IPS-20b (cell line): ENCODE data around the gene PIRT.

Experiments used
- H3K27ac ChIP-seq: one replicate; pipeline ENCODE4 v1.5.1; 2013; ENCODE audit warnings: low read length
- H3K27me3 ChIP-seq: 2 replicates; pipeline ENCODE4 v1.6.1; 2013; ENCODE audit warnings: mild to moderate bottlenecking, low read length, inconsistent platforms; ENCODE audit not compliant: insufficient read depth
- H3K36me3 ChIP-seq: 2 replicates; pipeline ENCODE4 v1.6.1; 2013; ENCODE audit warnings: low read depth, mild to moderate bottlenecking, inconsistent platforms, low read length, moderate library complexity; ENCODE audit not compliant: insufficient read depth
- H3K4me1 ChIP-seq: 2 replicates; pipeline ENCODE4 v1.6.1; 2013; ENCODE audit warnings: mild to moderate bottlenecking, control low read depth, inconsistent platforms, low read length, moderate library complexity; ENCODE audit not compliant: insufficient read depth
- H3K4me3 ChIP-seq: 2 replicates; pipeline ENCODE4 v1.5.1; 2013; ENCODE audit warnings: mild to moderate bottlenecking, low read length, inconsistent platforms
- H3K9ac ChIP-seq: 2 replicates; pipeline ENCODE4 v1.6.1; 2013; ENCODE audit warnings: low read depth, mild to moderate bottlenecking, inconsistent platforms, low read length, moderate library complexity
- H3K9me3 ChIP-seq: 2 replicates; pipeline ENCODE4 v1.6.1; 2013; ENCODE audit warnings: mild to moderate bottlenecking, low read depth, low read length, inconsistent platforms; ENCODE audit not compliant: insufficient read depth

The PIRT gene

DNA sequence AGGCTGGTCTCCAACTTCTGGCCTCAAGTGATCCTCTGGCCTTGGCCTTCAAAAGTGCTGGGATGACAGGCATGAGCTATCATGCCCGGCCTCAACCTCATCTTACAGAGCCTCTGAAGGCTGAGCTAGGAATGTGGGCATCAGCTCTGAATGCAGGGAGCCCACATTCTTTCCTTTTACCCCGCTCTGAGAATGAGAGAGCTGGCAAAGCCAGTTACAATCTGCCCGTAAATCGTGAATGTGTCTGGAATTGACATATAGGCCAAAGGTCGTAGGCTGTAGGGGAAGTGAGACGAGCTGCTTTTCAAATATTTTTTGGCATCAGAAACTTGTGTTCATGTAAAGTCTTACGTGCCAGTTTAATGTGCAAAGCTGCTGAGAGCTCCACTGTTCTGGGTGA, 38.5 kb downstream of the PIRT start:
- no peak overlapping the region for H3K9ac ChIP-seq
- H3K9me3 ChIP-seq, result no peaks in the 10 kb centered on the region
- H3K4me1 ChIP-seq, result 0 out of 2 replicates have a peak, but pooled peaks cover 4% of the 10 kb centered on the region
- no peaks in the 10 kb centered on the region for H3K27me3 ChIP-seq
- H3K4me3 ChIP-seq, result no peak overlapping the region
- H3K36me3 ChIP-seq, result no peaks in the 10 kb centered on the region
- no peak overlapping the region for H3K27ac ChIP-seq

DNA sequence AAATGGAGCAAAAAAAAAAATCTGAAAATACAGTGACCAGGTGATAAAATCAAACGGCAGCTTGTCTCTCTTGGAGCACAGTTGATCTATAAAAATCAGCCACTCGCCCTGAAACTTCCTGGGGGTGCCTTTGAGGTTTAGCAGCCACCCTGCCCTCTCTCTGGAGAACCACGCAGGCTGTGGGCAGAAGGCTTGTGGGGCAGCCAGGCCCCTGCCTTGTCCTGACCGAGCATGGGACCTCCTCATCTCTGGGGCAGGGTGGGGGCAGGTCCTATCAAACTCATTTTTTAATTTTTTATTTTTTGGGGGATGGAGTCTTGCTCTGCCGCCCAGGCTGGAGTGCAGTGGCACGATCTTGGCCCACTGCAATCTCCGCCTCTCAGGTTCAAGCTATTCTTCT, 39.0 kb downstream of the PIRT start:
- Histone ChIP-seq H3K9me3 (no peaks in the 10 kb centered on the region), H3K4me1 (0 out of 2 replicates have a peak, but pooled peaks cover 4% of the 10 kb centered on the region), H3K27me3 (no peaks in the 10 kb centered on the region), H3K4me3 (no peak overlapping the region), H3K36me3 (no peaks in the 10 kb centered on the region), H3K9ac (no peak overlapping the region), H3K27ac (no peak overlapping the region)

DNA sequence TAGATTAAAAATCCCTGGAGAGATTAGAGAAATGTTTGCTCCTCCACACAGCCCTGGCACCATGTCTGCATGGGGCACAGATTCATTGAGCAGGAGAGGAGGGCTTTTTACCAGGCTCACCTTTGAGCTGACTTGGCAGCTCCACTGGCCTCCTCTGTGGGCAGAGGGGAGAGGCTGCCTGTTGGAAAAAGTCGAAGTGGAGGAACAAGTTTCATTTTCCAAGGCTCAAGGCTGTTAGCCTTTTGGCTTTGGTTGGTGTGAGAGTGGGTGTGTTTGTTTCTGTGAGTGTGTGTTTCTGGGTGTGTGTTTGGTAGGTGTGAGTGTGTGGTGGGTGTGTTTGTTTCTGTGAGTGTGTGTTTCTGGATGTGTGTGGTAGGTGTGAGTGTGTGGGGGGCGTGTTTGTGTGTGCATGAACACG, 39.5 kb downstream of the PIRT start:
- Histone ChIP-seq H3K27ac (no peak overlapping the region), H3K27me3 (no peaks in the 10 kb centered on the region), H3K9me3 (no peaks in the 10 kb centered on the region), H3K9ac (no peak overlapping the region), H3K36me3 (no peaks in the 10 kb centered on the region), H3K4me1 (0 out of 2 replicates have a peak, but pooled peaks cover 4% of the 10 kb centered on the region), H3K4me3 (no peak overlapping the region)

DNA sequence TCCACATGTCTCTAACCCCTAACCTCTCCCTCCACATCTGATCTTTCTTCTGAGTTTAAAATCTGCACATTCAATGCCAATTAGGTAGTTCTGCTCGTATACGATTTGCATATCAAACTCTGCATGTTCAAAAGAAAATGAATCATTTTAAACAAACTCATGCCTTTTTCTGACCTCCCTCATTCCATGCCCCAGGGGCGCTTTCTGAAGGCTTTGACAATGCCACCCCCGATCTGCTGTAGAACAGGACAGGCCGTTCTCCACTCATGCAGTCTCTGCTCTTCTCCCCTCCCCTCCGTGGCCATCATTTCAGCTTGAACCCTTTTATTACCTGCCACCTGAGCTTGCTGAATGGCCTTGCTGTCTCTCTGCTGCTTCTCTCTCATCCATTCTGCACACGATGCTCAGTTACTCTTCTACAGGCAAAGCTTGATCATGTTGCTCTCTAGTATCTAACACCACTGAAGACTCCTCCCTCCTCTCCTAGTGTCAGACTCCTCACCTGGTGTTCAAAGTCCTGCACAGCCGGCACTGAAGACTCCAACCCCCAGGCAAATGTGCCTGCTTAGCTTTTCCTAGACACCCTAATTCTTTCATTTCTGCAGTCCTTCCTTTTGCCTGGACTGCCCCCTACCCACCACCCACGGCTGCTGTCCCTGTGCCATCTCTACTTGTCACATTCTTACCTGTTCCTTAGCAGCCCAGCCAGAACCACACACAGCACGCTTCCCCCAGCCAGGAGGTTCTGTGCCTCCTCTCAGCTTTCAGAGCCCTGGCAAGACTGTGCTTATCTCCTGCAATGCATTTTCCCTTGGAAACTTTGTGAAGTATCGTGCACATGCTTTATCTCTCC, 40.2 kb downstream of the PIRT start:
- no peaks in the 10 kb centered on the region for H3K36me3 ChIP-seq
- no peak overlapping the region for H3K27ac ChIP-seq
- no peak overlapping the region for H3K4me3 ChIP-seq
- H3K9me3 ChIP-seq, result no peaks in the 10 kb centered on the region
- no peak overlapping the region for H3K9ac ChIP-seq
- H3K4me1 ChIP-seq, result 0 out of 2 replicates have a peak, but pooled peaks cover 4% of the 10 kb centered on the region
- no peaks in the 10 kb centered on the region for H3K27me3 ChIP-seq

DNA sequence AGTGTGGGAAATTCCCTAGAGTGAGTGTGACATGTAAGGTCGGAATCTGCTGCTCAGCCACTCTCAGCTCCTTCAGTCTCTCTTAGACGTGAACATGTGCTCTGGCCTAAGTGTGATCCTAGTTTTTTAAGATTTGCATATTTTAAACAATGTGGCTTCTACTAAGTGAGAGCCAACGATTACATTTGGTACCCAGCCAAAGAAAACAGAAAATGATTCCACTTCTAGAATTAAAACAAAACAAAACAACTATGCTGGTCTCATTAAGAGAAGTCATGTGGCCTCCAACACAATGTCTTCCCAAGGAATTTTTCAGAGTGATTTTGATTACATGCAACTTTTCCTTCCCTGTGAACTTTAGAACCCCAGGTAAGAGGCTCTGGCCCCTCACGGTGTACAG, 44.1 kb downstream of the PIRT start:
- Histone ChIP-seq H3K36me3 (no peaks in the 10 kb centered on the region), H3K27me3 (no peaks in the 10 kb centered on the region), H3K4me3 (no peak overlapping the region), H3K4me1 (0 out of 2 replicates have a peak, but pooled peaks cover 4% of the 10 kb centered on the region), H3K9ac (no peak overlapping the region), H3K27ac (no peak overlapping the region), H3K9me3 (no peaks in the 10 kb centered on the region)

DNA sequence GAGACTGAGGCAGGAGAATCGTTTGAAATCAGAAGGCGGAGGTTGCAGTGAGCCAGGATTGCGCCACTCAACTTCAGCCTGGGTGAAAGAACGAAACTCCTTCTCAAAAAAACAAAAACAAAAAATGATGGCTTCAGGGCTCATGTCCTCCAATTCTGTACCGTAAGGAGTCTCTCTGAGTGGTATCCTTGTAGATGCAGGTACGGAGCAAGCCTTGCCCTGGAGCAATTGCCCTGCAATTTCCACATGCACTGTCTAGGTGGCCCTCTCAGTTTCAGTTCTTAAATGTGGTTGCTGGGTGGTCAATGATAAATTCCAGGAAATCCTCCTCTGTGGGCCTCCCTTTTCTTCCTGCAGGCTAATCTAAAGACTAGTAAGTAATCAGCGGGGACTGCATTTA, 44.6 kb downstream of the PIRT start:
- Histone ChIP-seq H3K4me3 (no peak overlapping the region), H3K9me3 (no peaks in the 10 kb centered on the region), H3K36me3 (no peaks in the 10 kb centered on the region), H3K27ac (no peak overlapping the region), H3K27me3 (no peaks in the 10 kb centered on the region), H3K9ac (no peak overlapping the region), H3K4me1 (0 out of 2 replicates have a peak, but pooled peaks cover 4% of the 10 kb centered on the region)

DNA sequence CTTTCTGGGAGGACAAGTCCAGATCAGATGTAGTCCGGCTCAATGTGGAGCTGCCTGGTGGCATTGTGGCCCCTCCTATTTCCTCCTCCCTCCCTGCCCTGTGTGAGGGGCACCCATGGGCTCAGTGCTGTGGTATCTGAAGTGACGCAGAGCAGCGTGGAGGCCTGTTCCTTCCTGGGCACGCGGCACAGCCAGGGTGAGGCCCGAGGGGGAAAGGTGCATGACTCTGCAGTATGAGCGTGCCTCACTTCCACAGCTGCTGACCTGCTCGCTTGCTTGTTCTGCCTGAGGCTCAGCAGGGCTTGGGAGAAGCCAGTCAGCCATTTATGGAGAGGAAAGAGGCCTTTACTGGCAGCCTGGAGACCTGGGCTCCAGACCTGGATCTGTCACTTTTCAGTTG, 45.7 kb downstream of the PIRT start:
- no peak overlapping the region for H3K4me3 ChIP-seq
- H3K36me3 ChIP-seq, result no peaks in the 10 kb centered on the region
- no peak overlapping the region for H3K9ac ChIP-seq
- H3K4me1 ChIP-seq, result no peaks in the 10 kb centered on the region
- no peaks in the 10 kb centered on the region for H3K9me3 ChIP-seq
- no peak overlapping the region for H3K27ac ChIP-seq
- no peaks in the 10 kb centered on the region for H3K27me3 ChIP-seq

DNA sequence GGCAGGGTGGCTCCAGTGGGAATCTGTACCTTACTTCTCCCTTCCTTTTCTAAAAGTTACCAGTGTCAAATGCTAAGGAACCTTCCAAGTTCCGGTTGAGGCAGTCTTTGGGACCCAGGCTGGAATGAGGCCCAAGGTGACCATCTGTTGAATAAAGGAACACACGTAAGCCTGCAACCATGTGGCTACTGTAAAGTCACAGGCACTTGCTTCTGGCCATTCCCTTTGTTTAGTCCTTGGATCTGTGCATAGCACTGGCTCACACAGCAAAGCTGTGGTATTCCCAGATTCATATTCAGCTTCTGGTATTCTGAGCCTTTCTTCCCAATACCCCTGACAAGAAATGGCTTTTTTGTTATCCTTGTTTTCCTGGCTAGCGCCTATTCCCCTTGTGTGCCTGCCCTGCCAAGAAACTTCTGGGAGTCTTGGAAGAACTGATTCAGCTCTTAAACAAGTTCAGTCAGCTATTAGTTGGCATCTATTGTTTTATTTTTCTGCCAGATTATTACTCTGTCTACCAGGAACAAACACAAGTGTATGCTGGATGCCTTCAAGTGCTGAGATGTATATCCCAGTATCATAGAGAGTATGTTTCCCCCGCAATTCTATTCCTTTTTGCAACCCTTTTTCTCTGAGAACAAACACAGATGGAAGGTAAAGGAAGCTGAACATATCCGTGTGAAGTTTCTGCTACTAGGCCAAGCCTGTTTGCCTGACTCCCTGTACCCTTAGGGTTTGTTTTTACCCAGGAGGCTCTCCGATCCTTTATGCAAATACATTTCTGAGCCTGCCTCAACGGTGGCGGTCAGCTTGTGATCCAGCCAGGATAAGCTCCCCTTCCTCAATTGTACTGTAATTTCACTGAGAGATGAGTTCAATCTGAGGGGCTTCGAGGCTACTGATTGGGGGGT, 47.1 kb downstream of the PIRT start:
- Histone ChIP-seq H3K9ac (no peak overlapping the region), H3K4me3 (no peak overlapping the region), H3K27ac (no peak overlapping the region), H3K9me3 (no peaks in the 10 kb centered on the region), H3K4me1 (no peaks in the 10 kb centered on the region), H3K36me3 (no peaks in the 10 kb centered on the region), H3K27me3 (no peaks in the 10 kb centered on the region)

DNA sequence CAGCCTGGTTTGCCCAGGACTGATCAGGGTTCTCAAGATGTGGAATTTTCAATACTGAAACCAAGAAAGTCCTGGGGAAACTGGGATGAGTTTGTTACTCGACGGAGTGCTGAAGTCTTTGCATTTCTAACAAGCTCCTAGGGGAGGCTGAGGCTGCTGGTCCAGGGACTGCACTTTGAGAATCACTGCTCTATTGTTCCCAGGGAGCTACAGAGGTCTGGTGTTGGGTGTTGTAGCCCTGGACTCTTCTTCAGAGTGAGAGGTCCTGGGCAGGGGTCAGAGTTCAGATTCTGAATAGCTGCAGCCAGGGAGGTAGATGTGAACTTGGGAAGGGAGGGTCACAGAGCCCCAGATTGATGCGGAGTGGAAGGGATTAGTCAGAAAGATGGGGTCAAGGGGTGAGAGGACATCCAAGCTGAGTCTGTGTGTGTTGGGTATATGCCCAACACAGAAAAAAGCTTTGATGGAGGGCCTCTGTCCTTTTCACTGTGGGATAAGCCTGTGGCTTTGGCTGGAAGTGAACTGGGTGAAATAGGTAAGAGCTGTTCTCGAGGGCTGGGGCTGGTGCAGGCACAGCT, 48.1 kb downstream of the PIRT start:
- no peak overlapping the region for H3K4me3 ChIP-seq
- no peak overlapping the region for H3K27ac ChIP-seq
- no peaks in the 10 kb centered on the region for H3K36me3 ChIP-seq
- no peak overlapping the region for H3K9ac ChIP-seq
- no peaks in the 10 kb centered on the region for H3K9me3 ChIP-seq
- H3K4me1 ChIP-seq, result peaks cover 6% of the 10 kb centered on the region; the same call in 1 of the 2 replicates
- no peaks in the 10 kb centered on the region for H3K27me3 ChIP-seq

DNA sequence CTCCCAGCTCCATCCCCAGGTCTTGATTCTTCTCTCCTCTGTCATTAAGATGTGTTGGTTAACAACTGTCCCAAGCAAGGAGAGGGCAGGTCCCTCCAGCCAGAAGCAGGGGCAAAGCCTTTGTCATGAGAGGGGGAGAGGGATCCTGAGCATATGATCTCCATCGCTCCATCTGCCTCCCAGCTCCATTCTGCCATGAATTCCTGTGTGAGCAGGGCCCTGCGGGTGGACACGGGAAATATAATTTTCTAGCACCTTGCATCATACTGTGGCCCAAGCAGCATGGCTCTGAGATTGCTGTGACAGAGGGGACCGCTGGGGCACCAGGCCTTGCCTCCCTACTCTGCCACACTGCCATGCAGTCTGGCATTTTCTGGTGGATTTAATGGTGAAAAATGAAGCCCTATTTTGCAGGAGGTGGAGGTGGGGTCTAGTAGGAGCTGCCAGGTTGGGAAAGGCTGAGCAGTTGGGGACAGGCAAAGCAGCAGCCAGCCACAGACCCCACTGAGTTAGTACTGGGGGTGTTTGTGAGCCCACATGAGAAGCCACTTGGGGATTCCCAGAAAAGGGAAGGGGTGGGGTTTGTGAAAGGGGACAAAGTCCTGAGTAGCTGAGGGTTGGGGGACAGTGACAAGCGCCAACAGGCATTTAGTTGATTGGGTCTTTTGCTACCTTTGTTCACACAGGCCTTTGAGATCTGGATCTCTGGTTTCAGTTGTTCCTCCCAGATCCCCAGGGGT, 50.4 kb downstream of the PIRT start:
- Histone ChIP-seq H3K36me3 (no peaks in the 10 kb centered on the region), H3K9ac (no peak overlapping the region)

DNA sequence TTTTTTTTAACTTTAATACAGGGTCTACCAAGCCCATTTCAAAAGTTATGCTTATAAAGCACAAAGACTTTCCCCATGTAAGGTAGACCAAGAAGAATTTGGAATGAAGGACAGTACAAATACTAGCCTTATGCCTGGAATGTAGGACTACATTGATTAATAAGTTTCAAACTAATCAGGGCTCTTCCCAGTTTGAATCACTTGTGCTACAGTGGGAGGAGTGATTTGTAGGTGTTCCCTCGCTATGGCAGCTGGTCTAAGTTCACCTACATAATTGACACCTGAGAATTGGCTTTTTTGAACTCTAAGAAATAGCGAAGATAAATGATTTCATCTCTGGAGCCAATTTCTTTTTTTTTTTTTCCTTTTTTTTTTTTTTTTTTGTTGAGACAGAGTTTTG, 52.6 kb downstream of the PIRT start:
- peak overlapping the region; percentile 11; the same call in 1 of the 2 replicates for H3K9ac ChIP-seq
- H3K4me1 ChIP-seq, result peaks cover 11% of the 10 kb centered on the region; the same call in 1 of the 2 replicates
- H3K27me3 ChIP-seq, result no peaks in the 10 kb centered on the region
- H3K27ac ChIP-seq, result no peak overlapping the region
- H3K9me3 ChIP-seq, result no peaks in the 10 kb centered on the region
- H3K4me3 ChIP-seq, result no peak overlapping the region
- no peaks in the 10 kb centered on the region for H3K36me3 ChIP-seq

More for the DNA sequence above, 50.4 kb downstream of the PIRT start:
- no peak overlapping the region for H3K27ac ChIP-seq
- H3K27me3 ChIP-seq, result no peaks in the 10 kb centered on the region
- no peaks in the 10 kb centered on the region for H3K9me3 ChIP-seq
- H3K4me1 ChIP-seq, result peaks cover 11% of the 10 kb centered on the region; the same call in 1 of the 2 replicates
- no peak overlapping the region for H3K4me3 ChIP-seq
